SK-N-SH treated with all-trans-retinoic acid at 6 μM for 48 hours (cell line): Measurements from ENCODE around the gene PHYKPL.

ENCODE experiments used
- BACH2 ChIP-seq: fragments of 250-450 bp; sonication (Bioruptor Pico); IDR thresholded peaks from 2 replicates; pipeline ENCODE4 v1.9.0; 2021; ENCODE audit warnings: mild to moderate bottlenecking, borderline replicate concordance
- ISL1 ChIP-seq: fragments of 250-450 bp; sonication (Bioruptor Pico); IDR thresholded peaks from 2 replicates; pipeline ENCODE4 v2.1.2; 2022; ENCODE audit warnings: mild to moderate bottlenecking, moderate library complexity
- OSR1 ChIP-seq: fragments of 250-450 bp; sonication (Bioruptor Pico); IDR thresholded peaks from 2 replicates; pipeline ENCODE4 v1.8.0; 2022; ENCODE audit warnings: moderate library complexity, mild to moderate bottlenecking, inconsistent platforms
- SNAI2 ChIP-seq: fragments of 250-450 bp; sonication (Bioruptor Pico); IDR thresholded peaks from 2 replicates; pipeline ENCODE4 v1.5.0; 2020; ENCODE audit warnings: mild to moderate bottlenecking, moderate library complexity
- TCF4 ChIP-seq: fragments of 250-450 bp; sonication (Bioruptor Pico); IDR thresholded peaks from 2 replicates; pipeline ENCODE4 v1.8.0; 2021; ENCODE audit warnings: mild to moderate bottlenecking, moderate library complexity, borderline replicate concordance
- ZC3H10 ChIP-seq: fragments of 250-450 bp; sonication (Bioruptor Pico); IDR thresholded peaks from 2 replicates; pipeline ENCODE4 v1.5.1; 2021; ENCODE audit warnings: mild to moderate bottlenecking, moderate library complexity
- ZFP3 ChIP-seq: fragments of 250-450 bp; sonication (Bioruptor Pico); IDR thresholded peaks from 2 replicates; pipeline ENCODE4 v1.5.0; 2020; ENCODE audit warnings: mild to moderate bottlenecking, moderate library complexity
- ZFP30 ChIP-seq: fragments of 450-650 bp; formaldehyde crosslinking; IDR thresholded peaks from 2 replicates; pipeline ENCODE4 v1.5.0; 2022; ENCODE audit warnings: mild to moderate bottlenecking, moderate library complexity
- TF ChIP-seq, protein P1 (sequence below): fragments of 250-450 bp; sonication (Bioruptor Pico); IDR thresholded peaks from 2 replicates; pipeline ENCODE4 v1.5.0; 2020; ENCODE audit warnings: mild to moderate bottlenecking, moderate library complexity
- TF ChIP-seq, protein P2 (sequence below): fragments of 250-450 bp; sonication (Bioruptor Pico); IDR thresholded peaks from 2 replicates; pipeline ENCODE4 v1.5.1; 2021; ENCODE audit warnings: mild to moderate bottlenecking, moderate library complexity
- TF ChIP-seq, protein P3 (sequence below): fragments of 250-450 bp; sonication (Bioruptor Pico); IDR thresholded peaks from 2 replicates; pipeline ENCODE4 v1.8.0; 2020; ENCODE audit warnings: mild to moderate bottlenecking, moderate library complexity, borderline replicate concordance

DNA sequence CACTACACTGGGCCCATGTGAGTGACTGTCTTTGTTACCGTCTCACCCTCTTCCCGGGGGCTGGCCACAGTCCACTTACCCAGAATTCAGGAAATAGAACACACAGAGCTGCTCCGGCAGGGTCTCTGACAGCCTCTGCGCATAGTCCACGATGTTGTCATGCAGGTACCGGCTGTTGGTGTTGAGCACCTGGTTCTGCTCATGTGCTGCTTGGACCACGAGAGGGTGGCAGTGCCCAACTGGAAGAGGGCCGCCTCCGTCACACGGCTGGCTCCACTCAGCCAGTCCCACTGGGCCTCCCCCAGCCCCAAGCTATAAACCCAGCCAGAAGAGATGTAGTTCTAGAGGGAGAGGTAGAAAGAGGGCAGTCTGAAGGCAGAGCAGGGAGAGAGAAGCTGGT, 2.7 kb downstream of the PHYKPL start:
- TF ChIP-seq OSR1 (CRISPR knock-in tag) (no peak), BACH2 (CRISPR knock-in tag) (no peak), ZFP3 (CRISPR knock-in tag) (no peak), ISL1 (no peak), ZFP30 (CRISPR knock-in tag) (no peak), ZC3H10 (CRISPR knock-in tag) (no peak), SNAI2 (CRISPR knock-in tag) (no peak), TCF4 (CRISPR knock-in tag) (no peak)
- TF ChIP-seq, protein P1, sequence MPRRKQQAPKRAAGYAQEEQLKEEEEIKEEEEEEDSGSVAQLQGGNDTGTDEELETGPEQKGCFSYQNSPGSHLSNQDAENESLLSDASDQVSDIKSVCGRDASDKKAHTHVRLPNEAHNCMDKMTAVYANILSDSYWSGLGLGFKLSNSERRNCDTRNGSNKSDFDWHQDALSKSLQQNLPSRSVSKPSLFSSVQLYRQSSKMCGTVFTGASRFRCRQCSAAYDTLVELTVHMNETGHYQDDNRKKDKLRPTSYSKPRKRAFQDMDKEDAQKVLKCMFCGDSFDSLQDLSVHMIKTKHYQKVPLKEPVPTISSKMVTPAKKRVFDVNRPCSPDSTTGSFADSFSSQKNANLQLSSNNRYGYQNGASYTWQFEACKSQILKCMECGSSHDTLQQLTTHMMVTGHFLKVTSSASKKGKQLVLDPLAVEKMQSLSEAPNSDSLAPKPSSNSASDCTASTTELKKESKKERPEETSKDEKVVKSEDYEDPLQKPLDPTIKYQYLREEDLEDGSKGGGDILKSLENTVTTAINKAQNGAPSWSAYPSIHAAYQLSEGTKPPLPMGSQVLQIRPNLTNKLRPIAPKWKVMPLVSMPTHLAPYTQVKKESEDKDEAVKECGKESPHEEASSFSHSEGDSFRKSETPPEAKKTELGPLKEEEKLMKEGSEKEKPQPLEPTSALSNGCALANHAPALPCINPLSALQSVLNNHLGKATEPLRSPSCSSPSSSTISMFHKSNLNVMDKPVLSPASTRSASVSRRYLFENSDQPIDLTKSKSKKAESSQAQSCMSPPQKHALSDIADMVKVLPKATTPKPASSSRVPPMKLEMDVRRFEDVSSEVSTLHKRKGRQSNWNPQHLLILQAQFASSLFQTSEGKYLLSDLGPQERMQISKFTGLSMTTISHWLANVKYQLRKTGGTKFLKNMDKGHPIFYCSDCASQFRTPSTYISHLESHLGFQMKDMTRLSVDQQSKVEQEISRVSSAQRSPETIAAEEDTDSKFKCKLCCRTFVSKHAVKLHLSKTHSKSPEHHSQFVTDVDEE (CRISPR knock-in tag) = no peak
- TF ChIP-seq, protein P2, sequence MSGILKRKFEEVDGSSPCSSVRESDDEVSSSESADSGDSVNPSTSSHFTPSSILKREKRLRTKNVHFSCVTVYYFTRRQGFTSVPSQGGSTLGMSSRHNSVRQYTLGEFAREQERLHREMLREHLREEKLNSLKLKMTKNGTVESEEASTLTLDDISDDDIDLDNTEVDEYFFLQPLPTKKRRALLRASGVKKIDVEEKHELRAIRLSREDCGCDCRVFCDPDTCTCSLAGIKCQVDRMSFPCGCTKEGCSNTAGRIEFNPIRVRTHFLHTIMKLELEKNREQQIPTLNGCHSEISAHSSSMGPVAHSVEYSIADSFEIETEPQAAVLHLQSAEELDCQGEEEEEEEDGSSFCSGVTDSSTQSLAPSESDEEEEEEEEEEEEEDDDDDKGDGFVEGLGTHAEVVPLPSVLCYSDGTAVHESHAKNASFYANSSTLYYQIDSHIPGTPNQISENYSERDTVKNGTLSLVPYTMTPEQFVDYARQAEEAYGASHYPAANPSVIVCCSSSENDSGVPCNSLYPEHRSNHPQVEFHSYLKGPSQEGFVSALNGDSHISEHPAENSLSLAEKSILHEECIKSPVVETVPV (CRISPR knock-in tag) = no peak
- TF ChIP-seq, protein P3, sequence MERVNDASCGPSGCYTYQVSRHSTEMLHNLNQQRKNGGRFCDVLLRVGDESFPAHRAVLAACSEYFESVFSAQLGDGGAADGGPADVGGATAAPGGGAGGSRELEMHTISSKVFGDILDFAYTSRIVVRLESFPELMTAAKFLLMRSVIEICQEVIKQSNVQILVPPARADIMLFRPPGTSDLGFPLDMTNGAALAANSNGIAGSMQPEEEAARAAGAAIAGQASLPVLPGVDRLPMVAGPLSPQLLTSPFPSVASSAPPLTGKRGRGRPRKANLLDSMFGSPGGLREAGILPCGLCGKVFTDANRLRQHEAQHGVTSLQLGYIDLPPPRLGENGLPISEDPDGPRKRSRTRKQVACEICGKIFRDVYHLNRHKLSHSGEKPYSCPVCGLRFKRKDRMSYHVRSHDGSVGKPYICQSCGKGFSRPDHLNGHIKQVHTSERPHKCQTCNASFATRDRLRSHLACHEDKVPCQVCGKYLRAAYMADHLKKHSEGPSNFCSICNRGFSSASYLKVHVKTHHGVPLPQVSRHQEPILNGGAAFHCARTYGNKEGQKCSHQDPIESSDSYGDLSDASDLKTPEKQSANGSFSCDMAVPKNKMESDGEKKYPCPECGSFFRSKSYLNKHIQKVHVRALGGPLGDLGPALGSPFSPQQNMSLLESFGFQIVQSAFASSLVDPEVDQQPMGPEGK (CRISPR knock-in tag) = no peak
